ENCODE measurements around the gene TRAP1.

DNA sequence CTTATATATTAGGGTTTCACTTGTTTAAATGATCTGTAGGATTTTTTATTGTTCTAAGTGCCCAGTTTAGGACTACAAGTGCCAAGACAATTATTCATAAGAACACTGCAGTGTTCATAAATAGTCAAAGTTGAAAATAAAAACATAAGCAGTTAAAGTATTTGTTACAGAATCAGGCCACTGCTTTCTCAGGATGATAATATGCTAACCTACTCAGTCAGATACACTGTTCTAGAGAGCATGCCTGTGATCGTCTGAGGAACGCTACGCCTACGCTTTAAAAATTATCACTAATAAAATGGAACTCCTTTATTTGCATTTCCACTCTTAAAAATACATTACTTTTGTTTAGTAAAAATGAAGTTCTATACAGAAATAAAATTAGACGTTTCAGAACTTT, 37.4 kb upstream of the TRAP1 start:
- TF ChIP-seq, protein P1, sequence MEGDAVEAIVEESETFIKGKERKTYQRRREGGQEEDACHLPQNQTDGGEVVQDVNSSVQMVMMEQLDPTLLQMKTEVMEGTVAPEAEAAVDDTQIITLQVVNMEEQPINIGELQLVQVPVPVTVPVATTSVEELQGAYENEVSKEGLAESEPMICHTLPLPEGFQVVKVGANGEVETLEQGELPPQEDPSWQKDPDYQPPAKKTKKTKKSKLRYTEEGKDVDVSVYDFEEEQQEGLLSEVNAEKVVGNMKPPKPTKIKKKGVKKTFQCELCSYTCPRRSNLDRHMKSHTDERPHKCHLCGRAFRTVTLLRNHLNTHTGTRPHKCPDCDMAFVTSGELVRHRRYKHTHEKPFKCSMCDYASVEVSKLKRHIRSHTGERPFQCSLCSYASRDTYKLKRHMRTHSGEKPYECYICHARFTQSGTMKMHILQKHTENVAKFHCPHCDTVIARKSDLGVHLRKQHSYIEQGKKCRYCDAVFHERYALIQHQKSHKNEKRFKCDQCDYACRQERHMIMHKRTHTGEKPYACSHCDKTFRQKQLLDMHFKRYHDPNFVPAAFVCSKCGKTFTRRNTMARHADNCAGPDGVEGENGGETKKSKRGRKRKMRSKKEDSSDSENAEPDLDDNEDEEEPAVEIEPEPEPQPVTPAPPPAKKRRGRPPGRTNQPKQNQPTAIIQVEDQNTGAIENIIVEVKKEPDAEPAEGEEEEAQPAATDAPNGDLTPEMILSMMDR (IDR thresholded peaks at IDR 0.05): no peak
- no peak for TF ChIP-seq POLR2A (IDR thresholded peaks at IDR 0.05)
- TF ChIP-seq POLR2AphosphoS5 (IDR thresholded peaks at IDR 0.05): no peak
- no peak for TF ChIP-seq EP300 (IDR thresholded peaks at IDR 0.05)

Data from stomach (tissue), 4 donors.